Astrocyte (in vitro differentiated cells and primary cell): ENCODE data around the gene ALOX12B.

Experiments used
- EZH2 ChIP-seq: IDR thresholded peaks from 2 replicates; pipeline ENCODE4 v1.6.1; 2012; ENCODE audit warnings: mild to moderate bottlenecking, low read length, inconsistent platforms; ENCODE audit not compliant: insufficient read depth
- TF ChIP-seq, protein P1 (sequence below): IDR thresholded peaks from 2 replicates; pipeline ENCODE4 v1.5.1; 2011; ENCODE audit warnings: low read depth, mild to moderate bottlenecking, inconsistent platforms, low read length, moderate library complexity; ENCODE audit not compliant: insufficient read depth

DNA sequence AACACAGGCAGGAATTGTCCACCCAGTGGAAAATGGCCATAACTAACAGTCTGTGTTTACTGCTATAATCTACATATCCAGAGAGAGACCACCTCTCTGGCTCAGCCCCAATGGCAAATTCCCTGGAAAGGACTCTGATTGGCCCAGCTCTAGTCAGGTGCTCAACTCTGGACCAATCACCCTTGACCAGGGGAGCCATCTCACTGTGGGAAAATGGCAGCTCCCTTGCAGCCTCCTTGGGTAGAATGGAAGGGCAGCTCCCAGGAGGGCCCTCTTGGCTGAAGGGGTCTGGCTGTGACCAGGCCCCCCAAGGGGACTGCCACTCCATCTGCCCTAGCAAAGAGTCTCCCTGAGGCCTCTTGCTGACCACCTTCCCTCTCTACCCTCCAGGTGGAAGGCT lies 45.5 kb downstream of the ALOX12B start:
- TF ChIP-seq, protein P1, sequence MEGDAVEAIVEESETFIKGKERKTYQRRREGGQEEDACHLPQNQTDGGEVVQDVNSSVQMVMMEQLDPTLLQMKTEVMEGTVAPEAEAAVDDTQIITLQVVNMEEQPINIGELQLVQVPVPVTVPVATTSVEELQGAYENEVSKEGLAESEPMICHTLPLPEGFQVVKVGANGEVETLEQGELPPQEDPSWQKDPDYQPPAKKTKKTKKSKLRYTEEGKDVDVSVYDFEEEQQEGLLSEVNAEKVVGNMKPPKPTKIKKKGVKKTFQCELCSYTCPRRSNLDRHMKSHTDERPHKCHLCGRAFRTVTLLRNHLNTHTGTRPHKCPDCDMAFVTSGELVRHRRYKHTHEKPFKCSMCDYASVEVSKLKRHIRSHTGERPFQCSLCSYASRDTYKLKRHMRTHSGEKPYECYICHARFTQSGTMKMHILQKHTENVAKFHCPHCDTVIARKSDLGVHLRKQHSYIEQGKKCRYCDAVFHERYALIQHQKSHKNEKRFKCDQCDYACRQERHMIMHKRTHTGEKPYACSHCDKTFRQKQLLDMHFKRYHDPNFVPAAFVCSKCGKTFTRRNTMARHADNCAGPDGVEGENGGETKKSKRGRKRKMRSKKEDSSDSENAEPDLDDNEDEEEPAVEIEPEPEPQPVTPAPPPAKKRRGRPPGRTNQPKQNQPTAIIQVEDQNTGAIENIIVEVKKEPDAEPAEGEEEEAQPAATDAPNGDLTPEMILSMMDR, result no peak
- no peak for TF ChIP-seq EZH2
